GM23338 (cell line): ENCODE results near the gene DOCK11. TPM values are rescaled to one million over a fixed set of nuclear protein-coding genes. Genes with fewer than 3 reads are reported as not detected.

Source experiments
- CTCF ChIP-seq, 2 experiments: fragments of 200-600 bp in 1 of 2; sonication (generic) in 1 of 2; conservative IDR thresholded peaks; 2 replicates each; pipeline versions ENCODE4 v1.5.1 to v1.6.1; 2016 to 2017; ENCODE audit warnings: antibody characterized with exemption in 2 of 2, low read depth in 2 of 2, mild to moderate bottlenecking in 2 of 2, moderate library complexity in 1 of 2
- ETS1 ChIP-seq: IDR thresholded peaks from 2 replicates; pipeline ENCODE4 v1.6.1; 2016; ENCODE audit warnings: antibody characterized with exemption
- EZH2 ChIP-seq: fragments of 200-600 bp; sonication (generic); IDR thresholded peaks from one replicate; pipeline ENCODE4 v1.8.0; 2017; ENCODE audit warnings: antibody characterized with exemption, mild to moderate bottlenecking, low read depth; ENCODE audit not compliant: unreplicated experiment
- EZH2phosphoT487 ChIP-seq: fragments of 200-600 bp; sonication (generic); IDR thresholded peaks from one replicate; pipeline ENCODE4 v1.8.1; 2018; ENCODE audit warnings: antibody characterized with exemption; ENCODE audit not compliant: unreplicated experiment
- JUNB ChIP-seq: IDR thresholded peaks from one replicate; pipeline ENCODE4 v1.6.1; 2016; ENCODE audit warnings: antibody characterized with exemption; ENCODE audit not compliant: unreplicated experiment
- NANOG ChIP-seq: IDR thresholded peaks from 2 replicates; pipeline ENCODE4 v1.6.1; 2016; ENCODE audit warnings: antibody characterized with exemption, borderline replicate concordance
- STAT1 ChIP-seq: IDR thresholded peaks from one replicate; pipeline ENCODE4 v1.6.1; 2016; ENCODE audit warnings: antibody characterized with exemption; ENCODE audit not compliant: unreplicated experiment
- ZNF331 ChIP-seq: fragments of 250-450 bp; sonication (Bioruptor Pico); IDR thresholded peaks from 2 replicates; pipeline ENCODE4 v1.5.0; 2020; ENCODE audit warnings: low read depth, mild to moderate bottlenecking, moderate library complexity
- ZNF462 ChIP-seq: fragments of 250-450 bp; sonication (Bioruptor Pico); IDR thresholded peaks from 2 replicates; pipeline ENCODE4 v1.5.0; 2020; ENCODE audit warnings: mild to moderate bottlenecking, moderate library complexity
- polyA plus RNA-seq: library from polyadenylated mRNA; unstranded; fragments of >200 nt; fragmentation: Nextera tagmentation; extraction: Ambion mirVana; gene quantifications from 2 replicates; pipeline ENCODE4 v1.2.1, GENCODE V29; 2016
- total RNA-seq: library from RNA; depleted of rRNA; stranded (reverse); fragments of >200 nt; shearing (Covaris generic); gene quantifications from 2 replicates; pipeline ENCODE4 v1.2.3, GENCODE V29; 2014

Gene DOCK11
- total and polyA plus RNA-seq, 2 experiments from 2014 or later, result 6.0 to 12.3 TPM

- TF ChIP-seq ZNF462 (no peak), NANOG (no peak), JUNB (no peak), CTCF (conservative IDR thresholded peaks at IDR 0.05; ENCODE audit: low read depth in 2 of 2) (no peak), ETS1 (no peak), STAT1 (no peak), ZNF331 (CRISPR knock-in tag) (no peak), EZH2 (no peak), EZH2phosphoT487 (no peak)
Measured at GRCh38 chrX:118521435-118521834, 25.8 kb downstream of the DOCK11 start (continued).
